Mesenteric fat pad (tissue), 1 donor: Measurements from ENCODE around the gene FANCE. TPM values are rescaled to one million over a fixed set of nuclear protein-coding genes. Genes with fewer than 3 reads are reported as not detected.

Experiments used
- microRNA-seq: library from miRNA; unstranded; fragments of <30 nt; microRNA quantifications from one replicate; pipeline ENCODE4 v1.2.0, GENCODE V29; 2020; ENCODE audit warnings: borderline number of aligned reads
- total RNA-seq: library from RNA; stranded (reverse); fragmentation: NEBNext Ultra II Directional; extraction: Animal tissue kit (Norgen Biotek cat#: 25700); gene quantifications from one replicate; pipeline ENCODE4 v1.2.1, GENCODE V29; 2021
- donor health status: DM: yes; HTN: yes; CAD: no.

FANCE gene
- total RNA-seq, 1 donor from 2014 or later: 1.9 TPM

Small RNAs within 50 kb of the gene (microRNA-seq; reads per million reads assigned to microRNA genes)
- not detected for gene MIR7111

Other genes starting within 250 kb of the FANCE start
- 0.22 TPM for gene SCUBE3, start 238.4 kb upstream of the FANCE start, total RNA-seq
- 24.5 TPM for gene ZNF76, start 192.6 kb upstream of the FANCE start, total RNA-seq
- 7.8 TPM for gene DEF6, start 154.5 kb upstream of the FANCE start, total RNA-seq
- gene PPARD, start 109.8 kb upstream of the FANCE start, total RNA-seq: 17.5 TPM
- 919 TPM for gene RPL10A, start 16.1 kb downstream of the FANCE start, total RNA-seq
- gene TEAD3, start 44.7 kb downstream of the FANCE start, total RNA-seq: 25.3 TPM
- not detected for gene TULP1, start 60.6 kb downstream of the FANCE start, total RNA-seq
- 212 TPM for gene FKBP5, start 236.6 kb downstream of the FANCE start, total RNA-seq